HepG2 (cell line): Measurements from ENCODE around the gene DENND5B.

Experiments used
- ATF1 ChIP-seq: IDR thresholded peaks from 2 replicates; pipeline ENCODE4 v1.6.1; 2016; ENCODE audit warnings: mild to moderate bottlenecking, control low read depth
- CTCF ChIP-seq: sonication (generic); formaldehyde crosslinking; IDR thresholded peaks from 2 replicates; pipeline ENCODE4 v1.5.0; 2020; ENCODE audit warnings: mild to moderate bottlenecking, missing genetic modification reagents, moderate library complexity
- E2F2 ChIP-seq: sonication (generic); formaldehyde crosslinking; IDR thresholded peaks from 2 replicates; pipeline ENCODE4 v1.4.0; 2020; ENCODE audit warnings: missing genetic modification reagents, borderline replicate concordance
- EHMT2 ChIP-seq: fragments of 200-600 bp; sonication (generic); IDR thresholded peaks from 2 replicates; pipeline ENCODE4 v1.7.0; 2017; ENCODE audit warnings: antibody characterized with exemption, low read depth, low read length, borderline replicate concordance
- NCOA5 ChIP-seq: sonication (generic); formaldehyde crosslinking; IDR thresholded peaks from 2 replicates; pipeline ENCODE4 v1.4.0; 2020; ENCODE audit warnings: missing genetic modification reagents
- RAD51 ChIP-seq: fragments of 450-650 bp; IDR thresholded peaks from 2 replicates; pipeline ENCODE4 v1.6.1; 2016; ENCODE audit warnings: borderline replicate concordance
- ZBTB7A ChIP-seq: sonication (generic); formaldehyde crosslinking; IDR thresholded peaks from 2 replicates; pipeline ENCODE4 v1.8.0; 2022; ENCODE audit warnings: mild to moderate bottlenecking, missing genetic modification reagents
- ZKSCAN8 ChIP-seq: IDR thresholded peaks from 2 replicates; pipeline ENCODE4 v1.6.1; 2016; ENCODE audit warnings: borderline replicate concordance, missing genetic modification reagents, missing compliant biosample characterization
- ZNF513 ChIP-seq: sonication (generic); formaldehyde crosslinking; conservative IDR thresholded peaks from 2 replicates; pipeline ENCODE4 v1.5.0; 2020; ENCODE audit warnings: missing genetic modification reagents
- ZNF776 ChIP-seq: sonication (generic); formaldehyde crosslinking; IDR thresholded peaks from 2 replicates; pipeline ENCODE4 v1.4.0; 2020; ENCODE audit warnings: mild to moderate bottlenecking, missing genetic modification reagents
- ZSCAN12 ChIP-seq: sonication (generic); formaldehyde crosslinking; IDR thresholded peaks from 2 replicates; pipeline ENCODE4 v1.9.0; 2021; ENCODE audit warnings: mild to moderate bottlenecking, missing genetic modification reagents

GRCh38 chr12:31343139-31343538 lies 247.8 kb downstream of the DENND5B start:
- no peak for TF ChIP-seq ZNF513
- TF ChIP-seq ATF1 (CRISPR knock-in tag), result no peak
- no peak for TF ChIP-seq ZKSCAN8 (CRISPR knock-in tag)
- TF ChIP-seq EHMT2, result no peak
- TF ChIP-seq E2F2 (CRISPR knock-in tag), result no peak
- no peak for TF ChIP-seq RAD51
- TF ChIP-seq NCOA5 (CRISPR knock-in tag), result no peak
- no peak for TF ChIP-seq ZSCAN12 (CRISPR knock-in tag)
- no peak for TF ChIP-seq CTCF
- no peak for TF ChIP-seq ZNF776 (CRISPR knock-in tag)
- TF ChIP-seq ZBTB7A, result no peak
